Measurements from ENCODE around the gene PYROXD2.

DNA sequence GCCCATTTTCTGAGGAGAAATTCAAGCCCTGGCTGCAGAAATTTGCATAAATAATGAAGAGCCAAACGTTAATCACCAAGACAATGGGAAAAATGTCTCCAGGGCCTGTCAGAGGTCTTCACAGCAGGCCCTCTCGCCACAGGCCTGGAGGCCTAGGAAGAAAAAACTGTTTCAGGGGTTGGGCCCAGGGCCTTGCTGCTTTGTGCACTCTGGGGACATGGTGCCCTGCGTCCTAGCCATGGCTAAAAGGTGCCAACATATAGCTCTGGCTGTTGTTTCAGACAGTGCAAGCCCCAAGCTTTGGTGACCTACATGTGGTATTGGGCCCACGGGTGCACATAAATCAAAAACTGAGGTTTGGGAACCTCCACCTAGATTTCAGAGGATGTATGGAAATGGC, 23.7 kb upstream of the PYROXD2 start:
- TF ChIP-seq YY1 (IDR thresholded peaks at IDR 0.05; ENCODE audit: low read depth), result no peak
- TF ChIP-seq CREB1 (IDR thresholded peaks at IDR 0.05; ENCODE audit: low read depth), result no peak
- TF ChIP-seq, protein P1, sequence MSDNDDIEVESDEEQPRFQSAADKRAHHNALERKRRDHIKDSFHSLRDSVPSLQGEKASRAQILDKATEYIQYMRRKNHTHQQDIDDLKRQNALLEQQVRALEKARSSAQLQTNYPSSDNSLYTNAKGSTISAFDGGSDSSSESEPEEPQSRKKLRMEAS (IDR thresholded peaks at IDR 0.05), result no peak
- no peak for TF ChIP-seq FOXM1 (IDR thresholded peaks at IDR 0.05; ENCODE audit: borderline replicate concordance, low read depth)
- no peak for TF ChIP-seq CEBPB (IDR thresholded peaks at IDR 0.05)
- TF ChIP-seq REST (IDR thresholded peaks at IDR 0.05; ENCODE audit: low read depth), result no peak
- TF ChIP-seq TAF1 (IDR thresholded peaks at IDR 0.05; ENCODE audit: low read depth), result no peak
- no peak for TF ChIP-seq NFIC (IDR thresholded peaks at IDR 0.05)
